Muscle layer of duodenum (tissue), 2 donors: ENCODE measurements around the gene HRH1.
"Not testable (repeated sequence)": the region's sequence is repeated elsewhere in the genome, so short reads cannot be mapped to it uniquely, and the experiment has no call there.

Experiments used
- H3K27ac ChIP-seq: one replicate; pipeline ENCODE4 v1.7.0; 2013; ENCODE audit warnings: mild to moderate bottlenecking, low read length
- H3K27me3 ChIP-seq: one replicate; pipeline ENCODE4 v1.7.0; 2013; ENCODE audit warnings: low read depth, mild to moderate bottlenecking, control low read depth, low read length
- H3K36me3 ChIP-seq, 2 donors: one replicate each; pipeline ENCODE4 v1.7.0; 2013; ENCODE audit warnings: low read length in 2 of 2, control low read depth in 1 of 2, mild to moderate bottlenecking in 1 of 2; ENCODE audit not compliant: insufficient read depth in 2 of 2, control insufficient read depth in 1 of 2
- H3K4me1 ChIP-seq, 2 donors: one replicate each; pipeline ENCODE4 v1.7.0; 2013; ENCODE audit warnings: low read length in 2 of 2, mild to moderate bottlenecking in 2 of 2, control low read depth in 1 of 2, moderate library complexity in 1 of 2; ENCODE audit not compliant: insufficient read depth in 2 of 2, control insufficient read depth in 1 of 2
- H3K4me3 ChIP-seq, 2 donors: one replicate each; pipeline ENCODE4 v1.7.0; 2013; ENCODE audit warnings: low read length in 2 of 2, low read depth in 1 of 2, mild to moderate bottlenecking in 1 of 2
- H3K9me3 ChIP-seq, 2 donors: one replicate each; pipeline ENCODE4 v1.7.0; 2013; ENCODE audit warnings: low read length in 2 of 2, control low read depth in 1 of 2, mild to moderate bottlenecking in 1 of 2; ENCODE audit not compliant: control insufficient read depth in 1 of 2
- donor health status: healthy.

HRH1 gene

DNA sequence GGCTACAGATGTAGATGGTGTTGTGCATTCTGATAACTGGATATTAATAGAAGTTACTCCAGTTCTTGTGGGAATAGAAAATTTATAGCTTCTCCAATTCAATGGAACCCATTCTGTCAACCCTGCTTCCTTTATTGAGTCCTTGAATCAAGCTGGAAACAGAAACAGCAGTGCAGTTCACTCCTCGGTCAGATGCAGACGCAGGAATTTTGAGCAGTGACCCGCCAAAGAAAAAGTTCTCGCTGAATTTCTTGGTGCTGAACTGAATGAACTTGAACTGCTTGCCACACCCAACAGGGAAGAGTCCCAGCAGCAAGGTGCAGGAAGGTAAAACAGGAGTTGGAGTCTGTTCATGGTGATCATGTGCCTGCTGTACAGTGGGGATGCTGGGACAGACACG, 10.3 kb downstream of the HRH1 start:
- Histone ChIP-seq H3K36me3 (no peaks in the 10 kb centered on the region), H3K27ac (no peak overlapping the region), H3K4me1 (peaks cover 0 to 6% of the 10 kb centered on the region in 2 donors), H3K4me3 (no peak overlapping the region), H3K27me3 (no peaks in the 10 kb centered on the region), H3K9me3 (no peaks in the 10 kb centered on the region)

DNA sequence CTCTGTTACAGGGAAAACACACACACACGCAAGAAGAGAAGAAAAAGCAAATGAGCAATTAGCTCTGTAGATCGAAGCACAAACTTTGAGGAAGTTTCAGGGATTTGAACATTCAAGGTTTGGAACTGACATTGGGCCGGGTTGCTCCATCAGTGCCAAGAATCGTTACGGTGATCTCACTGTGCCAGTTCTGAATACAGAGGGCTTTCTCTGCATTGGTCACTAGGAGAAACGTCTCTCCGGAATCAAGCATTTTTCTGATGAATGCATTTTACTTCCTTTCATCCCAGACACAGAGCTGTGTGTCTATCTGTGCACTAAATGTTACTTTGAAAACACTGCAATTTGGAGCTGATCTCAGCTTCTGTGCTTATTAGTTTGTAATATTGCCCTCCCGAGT, 11.2 kb downstream of the HRH1 start:
- Histone ChIP-seq H3K9me3 (no peaks in the 10 kb centered on the region), H3K27ac (no peak overlapping the region), H3K27me3 (no peaks in the 10 kb centered on the region), H3K36me3 (no peaks in the 10 kb centered on the region), H3K4me3 (no peak overlapping the region), H3K4me1 (peaks cover 0 to 6% of the 10 kb centered on the region in 2 donors)

DNA sequence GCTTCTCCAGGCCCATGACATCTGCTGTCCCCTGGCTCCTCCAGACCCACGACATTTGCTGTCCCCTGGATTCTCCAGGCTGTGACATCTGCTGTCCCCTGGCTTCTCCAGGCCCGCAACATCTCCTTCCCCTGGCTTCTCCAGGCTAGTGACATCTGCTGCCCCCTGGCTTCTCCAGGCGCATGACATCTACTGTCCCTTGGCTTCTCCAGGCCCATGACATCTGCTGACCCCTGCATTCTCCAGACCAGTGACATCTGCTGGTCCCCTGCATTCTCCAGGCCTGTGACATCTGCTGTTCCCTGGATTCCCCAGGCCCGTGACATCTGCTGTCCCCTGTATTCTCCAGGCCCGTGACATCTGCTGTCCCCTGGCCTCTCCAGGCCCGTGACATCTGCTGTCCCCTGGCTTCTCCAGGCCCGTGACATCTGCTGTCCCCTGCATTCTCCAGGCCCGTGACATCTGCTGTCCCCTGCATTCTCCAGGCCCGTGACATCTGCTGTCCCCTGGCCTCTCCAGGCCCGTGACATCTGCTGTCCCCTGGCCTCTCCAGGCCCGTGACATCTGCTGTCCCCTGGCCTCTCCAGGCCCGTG, 12.6 kb downstream of the HRH1 start:
- H3K27ac ChIP-seq, H3K4me3 ChIP-seq, H3K9me3 ChIP-seq, H3K27me3 ChIP-seq, H3K4me1 ChIP-seq, H3K36me3 ChIP-seq: not testable (repeated sequence)

DNA sequence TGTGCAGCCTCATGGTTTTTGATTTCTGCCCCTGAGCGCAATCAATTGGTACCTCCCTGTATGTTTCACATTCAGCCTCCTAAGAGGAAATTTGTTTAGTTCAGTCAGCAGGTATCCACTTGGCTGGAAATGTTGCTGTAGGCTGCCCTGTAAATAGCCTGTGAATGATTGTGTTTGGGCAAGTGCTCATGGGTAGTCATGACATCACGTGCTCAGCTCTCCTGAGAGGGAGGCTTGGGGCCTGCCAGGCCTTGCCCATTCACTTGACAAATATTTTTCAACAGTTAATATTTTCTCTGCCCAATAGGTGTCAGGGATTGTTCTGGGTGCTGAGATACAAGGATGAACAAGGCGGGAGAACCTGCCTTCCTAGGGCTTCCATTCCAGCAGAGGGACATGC, 13.3 kb downstream of the HRH1 start:
- Histone ChIP-seq H3K9me3 (no peaks in the 10 kb centered on the region), H3K27ac (no peak overlapping the region), H3K36me3 (no peaks in the 10 kb centered on the region), H3K4me1 (peaks cover 0 to 6% of the 10 kb centered on the region in 2 donors), H3K4me3 (no peak overlapping the region), H3K27me3 (no peaks in the 10 kb centered on the region)

- Histone ChIP-seq H3K4me3 (no peak overlapping the region), H3K27ac (no peak overlapping the region), H3K4me1 (peaks cover 0 to 6% of the 10 kb centered on the region in 2 donors), H3K27me3 (no peaks in the 10 kb centered on the region), H3K36me3 (no peaks in the 10 kb centered on the region), H3K9me3 (no peaks in the 10 kb centered on the region)
These were observed 14.1 kb downstream of the HRH1 start for GRCh38 chr3:11168406-11168805.

DNA sequence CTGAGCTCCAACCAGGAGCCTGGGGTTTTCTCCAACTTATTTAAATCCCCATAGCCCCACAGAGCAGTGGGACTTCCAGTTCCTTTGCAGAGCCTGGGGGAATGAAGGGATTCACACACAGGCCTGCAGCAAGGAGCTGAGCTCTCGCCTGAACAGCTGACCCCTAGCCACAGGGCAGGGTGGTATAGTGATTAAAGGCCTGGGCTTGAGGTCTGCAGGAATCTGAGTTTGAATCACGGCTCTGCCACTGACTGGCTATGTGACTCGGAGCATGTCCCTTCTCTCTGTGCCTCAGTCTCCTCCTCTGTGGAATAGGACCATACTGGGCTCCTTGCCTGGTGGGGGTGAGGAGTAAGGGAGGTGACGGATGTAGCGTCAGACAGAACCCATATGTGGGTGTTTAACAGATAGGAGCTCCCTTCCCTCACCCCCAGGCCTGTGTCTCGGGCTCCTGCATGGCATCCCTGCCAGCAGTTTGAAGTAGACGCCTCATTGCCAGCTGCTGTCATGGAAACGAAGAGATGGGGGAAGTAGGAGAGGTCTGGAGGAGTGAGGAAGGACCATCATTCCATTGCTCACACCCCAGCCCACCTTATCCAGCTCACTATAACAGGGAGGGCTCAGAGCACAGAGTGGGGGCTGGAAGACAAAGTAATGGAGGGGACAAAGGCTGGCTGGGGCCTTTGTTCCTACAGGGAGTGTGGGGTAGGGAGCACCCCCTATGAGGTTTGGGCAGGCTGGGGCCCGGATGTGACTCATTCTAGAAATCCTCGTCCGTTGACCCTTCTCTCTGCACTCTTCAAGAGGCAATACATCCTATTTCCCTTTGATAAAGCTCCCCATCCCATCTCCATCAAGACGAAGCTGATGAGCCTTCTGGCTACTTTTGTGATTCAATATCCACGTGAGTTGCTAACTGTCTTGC, 14.8 kb downstream of the HRH1 start:
- Histone ChIP-seq H3K4me1 (peaks cover 0 to 6% of the 10 kb centered on the region in 2 donors), H3K4me3 (no peak overlapping the region), H3K27me3 (no peaks in the 10 kb centered on the region), H3K27ac (no peak overlapping the region), H3K36me3 (no peaks in the 10 kb centered on the region), H3K9me3 (no peaks in the 10 kb centered on the region)

- H3K4me3 ChIP-seq = no peak overlapping the region
- no peak overlapping the region for H3K27ac ChIP-seq
- H3K36me3 ChIP-seq = no peaks in the 10 kb centered on the region
- H3K9me3 ChIP-seq = no peaks in the 10 kb centered on the region
- no peaks in the 10 kb centered on the region for H3K4me1 ChIP-seq
- no peaks in the 10 kb centered on the region for H3K27me3 ChIP-seq
These were observed 15.9 kb downstream of the HRH1 start for GRCh38 chr3:11170052-11170770.

GRCh38 chr3:11172096-11172690, 17.9 kb downstream of the HRH1 start:
- no peaks in the 10 kb centered on the region for H3K4me1 ChIP-seq
- no peak overlapping the region for H3K27ac ChIP-seq
- H3K4me3 ChIP-seq = no peak overlapping the region
- H3K27me3 ChIP-seq = no peaks in the 10 kb centered on the region
- H3K36me3 ChIP-seq = no peaks in the 10 kb centered on the region
- H3K9me3 ChIP-seq = no peaks in the 10 kb centered on the region

DNA sequence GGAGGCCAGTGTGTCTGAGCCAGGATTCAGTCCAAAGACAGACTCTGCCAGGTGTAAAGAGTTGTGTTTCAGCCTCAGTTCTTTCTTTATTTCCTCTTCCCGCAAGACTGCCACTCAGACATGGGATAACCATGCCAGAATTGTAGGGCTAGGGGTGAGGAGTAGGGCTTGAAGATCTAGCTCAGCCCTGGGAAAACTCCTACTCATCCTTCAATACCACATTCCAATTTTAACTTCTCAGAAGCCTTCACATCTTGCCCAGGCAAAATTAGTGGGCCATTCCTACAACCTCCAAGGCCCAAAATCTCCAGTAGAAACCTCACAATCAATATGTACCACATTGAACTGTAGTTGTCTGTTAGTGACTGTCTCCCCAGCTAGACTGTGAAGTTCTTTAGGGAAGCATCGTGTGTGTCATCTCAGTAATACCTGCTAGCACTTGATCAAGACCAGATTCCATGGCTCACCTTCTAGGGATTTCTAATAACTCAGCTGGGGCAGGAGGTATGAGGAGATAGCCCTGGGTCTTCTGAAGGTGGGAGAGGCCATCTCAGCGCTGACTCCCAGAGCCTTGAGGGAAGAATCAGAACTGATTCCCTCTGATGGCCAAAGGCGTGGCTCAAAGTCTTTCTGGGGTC, 19.7 kb downstream of the HRH1 start:
- no peaks in the 10 kb centered on the region for H3K9me3 ChIP-seq
- H3K27me3 ChIP-seq = no peaks in the 10 kb centered on the region
- no peak overlapping the region for H3K27ac ChIP-seq
- no peaks in the 10 kb centered on the region for H3K4me1 ChIP-seq
- H3K4me3 ChIP-seq = no peak overlapping the region
- no peaks in the 10 kb centered on the region for H3K36me3 ChIP-seq

- Histone ChIP-seq H3K4me1 (no peaks in the 10 kb centered on the region), H3K9me3 (no peaks in the 10 kb centered on the region), H3K27ac (no peak overlapping the region), H3K4me3 (no peak overlapping the region), H3K27me3 (no peaks in the 10 kb centered on the region), H3K36me3 (no peaks in the 10 kb centered on the region)
These were observed 24.1 kb downstream of the HRH1 start for GRCh38 chr3:11178421-11178820.
